ENCODE data around the gene SMOC2. TPM values are rescaled to one million over a fixed set of nuclear protein-coding genes. Genes with fewer than 3 reads are reported as not detected.

Gene SMOC2
- total and polyA plus RNA-seq, 12 donors = 6.6 to 39.1 (median 17.6) TPM

DNA sequence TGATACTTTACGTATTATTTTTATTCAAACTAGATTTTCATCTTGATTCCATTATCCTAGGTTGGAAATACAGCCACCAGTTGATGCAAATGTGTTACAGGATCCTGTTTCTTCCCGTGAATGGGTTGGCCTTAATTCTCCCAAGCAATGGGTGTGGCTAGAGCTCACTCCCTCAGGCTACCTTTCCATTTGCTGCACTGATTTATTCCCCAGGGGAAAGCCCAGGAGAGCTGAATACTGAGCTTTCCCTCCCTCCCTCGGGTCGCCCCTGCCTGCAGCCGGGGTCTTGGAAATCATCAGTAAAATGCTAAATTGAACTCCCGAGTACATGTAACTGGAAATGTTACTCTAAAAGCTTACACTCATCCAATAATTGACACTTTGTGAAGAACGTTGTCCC lies 9.9 kb downstream of the SMOC2 start:
- WGBS, 2 donors = 63 to 65% methylated on average over 7 of the region's 7 CpGs
- H3K9me3 ChIP-seq = no peaks in the 10 kb centered on the region
- H3K36me3 ChIP-seq = no peaks in the 10 kb centered on the region
- DNase-seq (no peak), ATAC-seq (no peak)
- no peak overlapping the region for H3K4me3 ChIP-seq
- intact Hi-C loops (cut with DNase I) = loop anchor here in 2 of 10 donors (10.0 kb wide), 3 partner anchors 84 to 434 kb away; no protein-coding TSS in a partner anchor
- peaks cover 0 to 51% (median 16%) of the 10 kb centered on the region in 7 donors for H3K27me3 ChIP-seq
- TF ChIP-seq CTCF (IDR thresholded peaks at IDR 0.05) = no peak
- peaks cover 0 to 50% (median 10%) of the 10 kb centered on the region in 9 donors for H3K4me1 ChIP-seq
- no peak overlapping the region for H3K27ac ChIP-seq

DNA sequence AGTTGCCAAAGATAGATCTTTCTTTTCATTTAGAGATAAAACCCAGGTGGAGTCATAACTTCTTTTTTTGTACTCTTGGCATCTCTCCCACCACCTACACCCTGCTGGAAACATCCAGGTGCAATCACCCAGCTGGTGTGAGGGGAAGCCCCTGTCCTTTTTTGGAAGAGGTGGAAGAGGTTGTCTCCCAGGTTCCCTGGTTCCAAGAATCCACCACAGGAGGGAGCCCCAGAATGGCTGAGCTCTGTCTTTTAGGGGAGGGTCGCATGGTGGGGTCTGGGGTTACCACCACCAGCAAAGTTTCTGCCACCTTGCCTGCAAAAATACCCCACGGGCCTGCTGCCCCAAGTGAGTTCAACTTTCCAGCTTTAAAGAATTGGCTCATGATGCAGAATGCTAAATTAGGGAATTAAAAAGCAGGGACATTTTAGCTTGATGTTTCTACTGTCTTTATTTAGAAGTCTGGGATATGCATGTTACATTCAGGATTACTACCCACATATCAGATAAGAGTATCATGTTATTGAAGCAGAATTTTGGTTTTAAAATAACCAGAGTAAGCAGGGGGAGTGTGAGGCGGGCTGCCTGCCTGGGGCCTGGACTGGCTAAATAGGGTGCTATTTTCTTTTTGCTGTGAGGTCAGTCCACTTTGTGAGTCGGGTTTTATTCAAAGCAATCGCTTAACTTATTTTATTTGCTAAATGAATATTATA lies 11.0 kb downstream of the SMOC2 start:
- peak in 8 of 9 donors; percentile 23 to 50 (median 32) for TF ChIP-seq CTCF (IDR thresholded peaks at IDR 0.05)
- Histone ChIP-seq H3K27me3 (peaks cover 0 to 47% (median 10%) of the 10 kb centered on the region in 7 donors), H3K4me1 (peaks cover 0 to 48% (median 10%) of the 10 kb centered on the region in 9 donors), H3K36me3 (no peaks in the 10 kb centered on the region), H3K9me3 (no peaks in the 10 kb centered on the region), H3K27ac (peak overlapping the region in 4 of 10 donors; percentile 8 to 39 (median 22)), H3K4me3 (no peak overlapping the region)
- intact Hi-C loops (cut with DNase I) = loop anchor here in 2 of 10 donors (10.0 kb wide), 3 partner anchors 83 to 433 kb away; no protein-coding TSS in a partner anchor
- WGBS, 2 donors = 54 to 55% methylated on average over 5 of the region's 5 CpGs
- DNase-seq = no peak
- peak in 4 of 8 donors; percentile 27 to 49 (median 40) for ATAC-seq

DNA sequence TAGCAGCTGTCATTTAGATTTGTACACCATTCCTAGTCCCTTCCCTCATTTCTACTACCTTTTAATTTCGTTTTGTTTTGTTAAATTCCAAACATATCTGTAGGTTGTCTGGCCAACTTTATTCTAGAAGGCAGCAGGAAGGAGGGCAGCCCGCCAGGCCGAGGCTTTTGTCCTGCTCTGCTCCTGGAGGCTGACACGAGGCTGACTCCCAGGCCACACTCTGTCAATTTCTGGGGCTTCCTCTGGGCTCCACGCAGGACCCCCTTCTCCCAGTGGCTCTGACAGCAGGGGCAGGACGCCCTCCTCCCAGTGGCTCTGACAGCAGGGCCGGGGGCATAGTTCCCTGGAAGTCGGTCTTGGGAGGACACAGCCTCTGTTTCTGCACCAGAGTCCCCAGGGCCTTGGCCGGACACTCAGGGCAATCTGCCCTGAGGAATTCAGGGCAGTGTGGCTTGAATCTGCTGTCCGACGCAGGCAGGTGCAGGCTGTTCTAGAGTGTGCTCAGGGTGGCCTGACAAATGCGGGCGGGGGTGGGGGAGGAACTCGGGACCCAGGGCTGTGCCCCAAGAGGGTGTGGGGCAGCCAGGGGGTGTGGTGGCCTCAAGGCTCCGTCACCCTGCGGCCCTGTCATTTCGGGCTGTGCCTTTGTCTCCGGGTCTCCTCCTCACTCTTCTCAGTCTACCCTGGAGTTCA lies 11.8 kb downstream of the SMOC2 start:
- peak overlapping the region in 7 of 10 donors; percentile 5 to 56 (median 35) for H3K27ac ChIP-seq
- no peak for TF ChIP-seq CTCF (IDR thresholded peaks at IDR 0.05)
- 47 to 51% methylated on average over 18 of the region's 18 CpGs for WGBS, 2 donors
- H3K4me1 ChIP-seq = peaks cover 0 to 44% (median 10%) of the 10 kb centered on the region in 9 donors
- no peaks in the 10 kb centered on the region for H3K36me3 ChIP-seq
- H3K4me3 ChIP-seq = no peak overlapping the region
- H3K9me3 ChIP-seq = no peaks in the 10 kb centered on the region
- ATAC-seq (peak in 7 of 8 donors; percentile 30 to 57 (median 38)), DNase-seq (peak in 1 of 2 donors; percentile 46)
- intact Hi-C loops (cut with DNase I) = loop anchor here in 2 of 10 donors (10.0 kb wide), 3 partner anchors 82 to 432 kb away; no protein-coding TSS in a partner anchor
- H3K27me3 ChIP-seq = peaks cover 0 to 40% (median 14%) of the 10 kb centered on the region in 7 donors

- H3K27ac ChIP-seq = no peak overlapping the region
- peaks cover 0 to 32% (median 16%) of the 10 kb centered on the region in 7 donors for H3K27me3 ChIP-seq
- no peak for TF ChIP-seq CTCF (IDR thresholded peaks at IDR 0.05)
- peaks cover 0 to 42% (median 10%) of the 10 kb centered on the region in 9 donors for H3K4me1 ChIP-seq
- H3K36me3 ChIP-seq = no peaks in the 10 kb centered on the region
- H3K4me3 ChIP-seq = no peak overlapping the region
- ATAC-seq (no peak), DNase-seq (no peak)
- WGBS, 2 donors = 87% methylated on average over 32 of the region's 32 CpGs
- H3K9me3 ChIP-seq = no peaks in the 10 kb centered on the region
- intact Hi-C loops (cut with DNase I) = loop anchor here in 2 of 10 donors (10.0 kb wide), 3 partner anchors 79 to 429 kb away; no protein-coding TSS in a partner anchor
These were observed 15.0 kb downstream of the SMOC2 start for GRCh38 chr6:168455847-168456530.
